HG03139 (cell line): ENCODE results near the gene SLFN14.
"Not testable (repeated sequence)": the region's sequence is repeated elsewhere in the genome, so short reads cannot be mapped to it uniquely, and the experiment has no call there.

ENCODE experiments used
- ATAC-seq: cut with Tn5 transposase; IDR thresholded peaks from one replicate; pipeline ENCODE4 v1.9.1; 2021; ENCODE audit not compliant: unreplicated experiment

The SLFN14 gene

DNA sequence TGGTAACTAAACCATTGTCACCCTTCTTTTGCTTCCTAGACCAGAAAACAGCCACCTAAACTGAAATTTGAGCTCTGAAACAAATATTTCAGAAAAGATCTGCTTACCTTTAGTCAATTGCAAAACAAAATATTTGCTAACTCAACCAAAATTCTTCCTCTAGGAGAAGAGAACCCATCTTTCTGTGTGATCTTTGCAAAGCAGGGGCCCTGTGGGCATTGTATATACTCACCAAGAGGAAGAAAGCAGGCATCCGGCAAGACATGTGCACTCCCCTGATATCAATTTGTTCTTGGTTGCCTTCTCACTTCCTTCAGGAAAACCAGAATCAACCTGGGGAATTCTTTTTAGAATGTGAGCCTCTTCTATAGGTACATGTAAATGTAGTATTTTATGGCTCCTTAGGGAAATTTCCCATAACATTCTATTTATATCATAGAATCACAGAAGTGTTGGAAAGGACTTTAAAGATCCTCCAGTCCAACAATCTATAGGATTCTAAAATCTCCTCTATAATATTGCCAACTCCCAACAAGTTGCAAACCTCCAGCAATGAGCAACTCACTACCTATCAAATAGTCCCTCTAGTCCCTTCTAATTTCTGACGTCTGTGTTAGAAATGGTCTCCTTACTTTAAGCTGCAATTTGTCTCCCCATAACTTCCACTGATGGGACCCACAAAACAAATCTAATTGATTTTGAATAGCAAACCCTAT is 966 bp downstream of the SLFN14 start:
- no peak for ATAC-seq

DNA sequence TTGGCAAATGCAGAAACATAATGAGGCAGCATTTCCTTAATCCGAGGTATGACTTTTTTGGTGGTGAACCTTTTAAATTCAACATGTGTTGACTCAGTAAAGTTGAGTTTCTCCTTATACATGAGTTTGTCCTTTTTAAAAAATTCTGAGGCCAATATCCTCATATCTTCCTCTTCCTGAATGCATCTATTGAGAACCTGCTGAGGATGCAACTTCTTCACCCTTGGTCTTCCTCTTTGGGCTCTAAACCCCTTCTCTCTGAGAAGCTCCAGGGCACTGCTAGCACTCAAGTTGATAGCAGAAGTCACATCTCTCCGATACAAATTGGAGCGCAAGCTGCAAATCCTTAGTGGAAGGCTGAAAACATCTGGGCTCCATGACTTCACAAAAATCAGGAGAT is 3.3 kb downstream of the SLFN14 start:
- ATAC-seq: no peak

DNA sequence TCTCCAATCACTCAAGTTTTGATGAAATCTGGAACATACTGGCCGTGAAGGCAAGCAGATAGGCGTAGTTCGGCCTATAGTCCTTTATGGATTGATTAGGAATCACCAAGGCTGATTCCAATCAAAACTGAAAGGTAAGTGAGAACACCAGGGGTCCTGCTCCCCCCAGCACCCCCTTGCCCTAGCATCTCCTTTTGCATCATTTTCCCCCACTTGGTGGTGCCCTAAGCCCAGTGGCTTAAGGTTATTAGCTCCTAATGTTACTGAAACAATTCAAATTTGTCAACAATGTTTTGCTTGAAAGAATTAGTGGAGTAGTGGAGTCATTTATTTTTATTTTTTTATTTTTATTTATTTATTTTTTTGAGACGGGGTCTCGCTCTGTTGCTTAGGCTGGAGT is 4.9 kb downstream of the SLFN14 start:
- ATAC-seq: no peak

DNA sequence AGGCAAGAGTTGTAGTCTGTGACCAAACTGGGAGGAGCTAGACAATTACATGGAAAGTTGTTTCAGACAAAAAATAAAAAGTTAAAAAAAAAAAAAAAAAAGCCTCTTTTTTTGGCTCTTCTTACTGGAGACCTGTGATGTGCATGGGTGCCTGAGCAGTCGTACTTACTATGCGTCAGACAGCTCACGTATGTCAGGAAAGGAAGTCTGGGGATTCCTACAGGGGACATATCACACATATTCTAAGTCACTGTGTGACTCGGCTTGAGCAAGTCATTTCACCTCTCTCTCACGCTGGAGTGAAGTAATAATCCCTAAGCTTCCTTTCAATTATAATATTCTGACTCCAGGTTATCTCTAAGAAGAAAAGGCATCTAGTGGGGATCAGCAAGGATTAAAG is 6.0 kb downstream of the SLFN14 start:
- no peak for ATAC-seq

GRCh38 chr17:35553310-35553709 is 7.3 kb downstream of the SLFN14 start:
- ATAC-seq: no peak

DNA sequence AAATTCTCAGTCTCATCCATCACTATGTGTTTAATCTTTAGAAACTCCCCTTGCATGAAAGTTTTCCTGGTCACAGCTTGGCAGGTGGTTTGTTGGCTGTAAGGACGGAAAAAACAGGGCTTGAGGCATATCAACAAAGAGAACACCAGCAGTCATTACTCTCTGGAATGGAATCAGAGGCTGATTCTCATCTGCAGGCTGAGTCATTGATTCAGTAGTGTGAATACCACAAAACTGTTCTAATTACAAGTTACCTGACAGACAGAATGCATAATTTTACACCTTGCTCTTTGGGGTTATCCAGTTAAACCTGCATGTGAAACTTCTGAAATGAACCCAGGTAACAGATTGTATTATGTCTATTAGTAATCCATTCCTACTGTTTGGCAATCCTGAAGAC is 11.6 kb downstream of the SLFN14 start:
- ATAC-seq: no peak

DNA sequence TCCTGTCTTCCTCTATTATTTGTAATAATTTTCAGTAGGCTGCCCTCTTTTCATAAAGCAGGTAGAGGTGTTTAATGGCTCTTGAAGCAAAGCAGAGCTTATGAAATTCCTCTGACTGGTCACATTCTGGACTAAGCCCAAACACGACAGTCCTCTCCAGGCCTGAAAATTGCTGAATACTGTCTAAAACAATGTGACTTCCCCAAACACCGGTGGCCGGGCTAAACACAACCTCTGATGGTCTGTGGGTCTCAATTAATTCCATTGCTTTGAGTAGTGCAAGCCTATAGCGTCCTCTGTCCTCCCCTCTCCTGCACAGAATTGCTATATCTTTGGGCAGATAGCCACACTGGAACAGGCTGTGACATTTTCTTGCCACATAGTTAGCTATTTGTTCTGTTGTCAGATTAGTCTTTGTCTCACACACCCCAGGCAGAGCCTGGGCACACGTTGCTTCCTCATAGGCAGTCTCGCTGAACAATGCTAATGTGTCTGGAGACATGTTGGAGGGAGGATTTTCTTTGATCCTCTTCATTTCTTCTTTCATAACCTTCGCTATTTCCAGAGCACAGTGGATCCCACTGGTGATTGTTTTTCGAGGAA is 12.3 kb downstream of the SLFN14 start:
- no peak for ATAC-seq

- ATAC-seq: no peak
These were observed 14.1 kb downstream of the SLFN14 start for GRCh38 chr17:35546487-35546886.

GRCh38 chr17:35545150-35545549 is 15.5 kb downstream of the SLFN14 start:
- ATAC-seq: no peak

GRCh38 chr17:35543856-35544255 is 16.8 kb downstream of the SLFN14 start:
- ATAC-seq: no peak

DNA sequence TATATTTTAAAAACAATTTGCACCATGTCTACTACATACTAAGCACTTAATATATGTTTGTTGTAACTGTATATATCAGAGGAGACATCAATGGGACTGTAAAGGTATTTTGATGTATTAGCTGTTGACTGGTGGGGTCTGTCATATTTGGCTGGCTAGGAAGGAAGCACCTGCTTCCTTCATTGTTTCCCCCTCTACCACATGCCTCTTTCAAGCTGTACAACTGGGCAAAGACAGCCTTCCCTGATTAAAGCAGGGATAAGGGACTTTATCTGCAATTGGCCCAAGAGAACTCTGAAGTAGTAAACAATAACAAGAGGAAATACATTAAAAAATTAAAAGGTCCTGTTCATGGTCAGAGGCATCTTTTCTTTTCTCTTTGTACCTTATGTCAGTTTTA is 17.6 kb downstream of the SLFN14 start:
- no peak for ATAC-seq

GRCh38 chr17:35541434-35541833 is 19.2 kb downstream of the SLFN14 start:
- no peak for ATAC-seq

- ATAC-seq: no peak
These were observed 19.8 kb downstream of the SLFN14 start for GRCh38 chr17:35540589-35541404.

GRCh38 chr17:35539659-35540026 is 21.0 kb downstream of the SLFN14 start:
- no peak for ATAC-seq

DNA sequence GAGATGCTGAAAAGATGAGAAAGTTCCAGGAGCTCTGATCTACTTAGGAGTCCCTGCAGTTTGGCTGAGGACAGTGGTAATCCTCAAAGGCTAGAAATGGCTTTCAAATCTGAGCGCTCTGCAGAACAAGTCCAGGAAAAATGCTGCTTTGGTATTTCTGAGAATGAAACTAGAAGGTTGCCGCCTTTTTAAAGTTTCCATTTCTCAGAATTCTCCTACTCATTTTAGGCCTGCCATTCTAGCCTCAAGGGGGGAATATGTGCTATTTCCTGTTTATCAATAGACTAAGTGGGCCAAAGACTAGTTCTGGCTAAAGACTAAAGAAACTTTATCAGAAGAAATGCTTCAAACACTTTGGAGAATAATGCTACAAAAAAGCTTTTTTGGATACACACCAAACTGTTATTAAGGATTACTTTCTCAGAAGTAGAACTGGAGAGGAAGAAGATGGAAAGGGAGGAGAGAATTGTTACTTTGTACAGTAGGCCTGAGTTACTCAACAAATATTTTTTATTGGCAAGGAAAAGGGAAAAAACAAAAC is 22.9 kb downstream of the SLFN14 start, which contains the start of gene SLFN12L:
Gene SLFN12L, minus strand, starts transcription at position 78 of the 541 bp plus-strand sequence. CDS start 15,314 bp downstream, outside the sequence.
- no peak for ATAC-seq

- no peak for ATAC-seq
These were observed 23.9 kb downstream of the SLFN14 start for GRCh38 chr17:35536664-35537171.

DNA sequence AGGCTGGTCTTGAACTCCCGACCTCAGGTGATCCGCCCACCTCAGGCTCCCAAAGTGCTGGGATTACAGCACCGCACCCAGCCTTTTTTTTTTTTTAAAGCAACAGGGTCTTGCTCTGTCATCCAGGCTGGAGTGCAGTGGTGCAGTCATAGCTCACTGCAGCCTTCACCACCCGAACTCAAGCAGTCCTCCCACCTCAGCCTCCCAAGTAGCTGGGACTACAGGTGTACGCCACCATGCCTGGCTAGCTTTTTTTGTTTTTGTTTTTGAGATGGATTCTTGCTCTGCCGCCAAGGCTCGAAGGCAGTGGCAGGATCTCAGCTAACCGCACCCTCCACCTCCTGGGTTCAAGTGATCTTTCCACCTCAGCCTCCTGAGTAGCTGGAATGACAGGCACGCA is 25.2 kb downstream of the SLFN14 start:
- ATAC-seq: not testable (repeated sequence)

GRCh38 chr17:35534576-35535093 is 26.0 kb downstream of the SLFN14 start:
- no peak for ATAC-seq

DNA sequence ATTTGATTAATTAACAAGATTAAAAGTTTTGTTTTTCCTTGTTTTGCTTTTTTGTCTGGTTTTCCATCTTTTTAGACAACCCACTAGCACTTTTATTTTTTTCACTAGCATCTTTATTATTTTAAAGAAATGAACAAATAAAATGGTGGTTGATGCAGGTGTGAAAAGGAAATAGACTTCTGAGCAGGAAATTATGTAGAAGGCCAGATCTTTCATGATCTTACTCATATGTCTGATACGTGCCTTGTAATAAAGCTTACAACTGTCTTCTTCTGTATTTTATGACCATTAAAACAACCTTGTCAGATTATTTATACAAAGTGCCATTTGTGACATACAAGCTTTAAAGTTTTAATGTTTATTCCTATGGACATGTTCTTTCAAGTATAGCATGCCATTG is 29.5 kb downstream of the SLFN14 start:
- no peak for ATAC-seq

DNA sequence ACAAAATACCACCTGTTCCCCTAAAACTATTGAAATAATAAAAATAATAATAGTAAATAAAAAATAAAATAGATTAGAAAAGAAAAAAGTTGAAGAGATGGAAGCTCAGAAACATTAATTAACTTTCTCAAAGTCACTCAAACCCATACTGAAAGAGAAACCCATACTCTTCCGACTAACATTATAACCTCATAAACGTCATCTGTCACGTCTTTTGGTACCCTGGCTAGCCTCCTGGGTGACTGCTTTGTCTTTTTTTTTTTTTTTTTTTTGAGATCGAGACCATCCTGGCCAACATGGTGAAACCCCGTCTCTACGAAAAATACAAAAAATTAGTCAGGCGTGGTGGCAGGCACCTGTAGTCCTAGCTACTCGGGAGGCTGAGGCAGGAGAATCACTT is 30.8 kb downstream of the SLFN14 start:
- ATAC-seq: no peak

- ATAC-seq: not testable (repeated sequence)
These were observed 31.3 kb downstream of the SLFN14 start for GRCh38 chr17:35529326-35529725.
